Right ventricle myocardium inferior (tissue), 1 donor: ENCODE measurements around the gene ZBED6. TPM values are rescaled to one million over a fixed set of nuclear protein-coding genes. Genes with fewer than 3 reads are reported as not detected.
A peak's percentile ranks its signal among the peaks of the same experiment; 100 is the strongest.
"Not testable (repeated sequence)": the region's sequence is repeated elsewhere in the genome, so short reads cannot be mapped to it uniquely, and the experiment has no call there.

Experiments
- ATAC-seq: fragments of 200-7000 bp; cut with Tn5 transposase; one replicate; pipeline ENCODE4 v1.9.1; 2020; ENCODE audit warnings: mild to moderate bottlenecking, moderate library complexity
- DNase-seq: peaks from one replicate; pipeline ENCODE4 v3.0.0; 2021; ENCODE audit errors: missing footprints
- intact Hi-C: fragments of 100-400 bp; cut with DNase I; formaldehyde crosslinking; loops from one replicate; pipeline ENCODE4 v1.11.0; 2022
- total RNA-seq: library from RNA; stranded (reverse); fragmentation: NEBNext Ultra II Directional; extraction: Animal tissue kit (Norgen Biotek cat#: 25700); gene quantifications from one replicate; pipeline ENCODE4 v1.2.1, GENCODE V29; 2021
- donor health status: DM: no; HTN: yes; CAD: no; lungs with severe emphysema.

The ZBED6 gene
- total RNA-seq, 1 donor from 2014 or later: 13.0 TPM

DNA sequence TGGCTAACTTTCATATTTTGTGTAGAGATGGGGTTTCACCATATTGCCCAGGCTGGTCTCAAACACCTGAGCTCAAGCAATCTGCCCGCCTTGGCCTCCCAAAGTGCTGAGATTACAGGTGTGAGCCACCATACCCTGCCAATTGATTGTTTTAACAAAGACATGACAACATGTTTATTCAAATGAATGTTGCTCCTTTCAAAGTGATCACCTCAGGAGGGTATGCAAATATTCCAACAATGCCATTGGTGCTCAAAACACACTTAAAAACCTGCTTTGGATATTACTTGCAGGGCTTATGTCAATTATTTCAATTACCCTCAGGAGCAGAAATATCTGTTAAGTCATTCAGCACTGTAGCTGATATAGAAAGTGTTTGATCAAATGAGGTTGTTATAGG is 22.6 kb upstream of the ZBED6 start:
- no peak for ATAC-seq
- no peak for DNase-seq
- intact Hi-C loops: no loop called here

GRCh38 chr1:203776636-203777035 is 18.8 kb upstream of the ZBED6 start:
- intact Hi-C loops: no loop called here

DNA sequence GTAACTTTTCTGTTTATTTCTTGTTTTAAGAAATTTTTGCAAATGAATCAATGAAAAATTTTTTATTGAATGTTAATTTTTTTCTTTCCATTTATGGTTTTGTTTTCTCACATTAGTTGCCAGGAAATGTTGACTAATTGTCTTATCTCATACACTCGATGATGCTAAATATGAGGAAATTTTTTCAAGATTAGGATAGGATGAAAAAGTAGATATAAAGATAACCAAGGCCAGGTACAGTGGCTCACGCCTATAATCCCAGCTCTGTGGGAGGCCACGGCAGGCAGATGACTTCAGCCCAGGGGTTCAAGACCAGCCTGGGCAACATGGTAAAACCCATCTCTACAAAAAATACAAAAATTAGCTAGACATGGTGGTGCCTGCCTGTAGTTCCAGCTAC is 17.8 kb upstream of the ZBED6 start:
- ATAC-seq: no peak
- intact Hi-C loops: no loop called here
- no peak for DNase-seq

More at GRCh38 chr1:203776636-203777035, 18.8 kb upstream of the ZBED6 start:
- ATAC-seq: peak; percentile 56
- no peak for DNase-seq

DNA sequence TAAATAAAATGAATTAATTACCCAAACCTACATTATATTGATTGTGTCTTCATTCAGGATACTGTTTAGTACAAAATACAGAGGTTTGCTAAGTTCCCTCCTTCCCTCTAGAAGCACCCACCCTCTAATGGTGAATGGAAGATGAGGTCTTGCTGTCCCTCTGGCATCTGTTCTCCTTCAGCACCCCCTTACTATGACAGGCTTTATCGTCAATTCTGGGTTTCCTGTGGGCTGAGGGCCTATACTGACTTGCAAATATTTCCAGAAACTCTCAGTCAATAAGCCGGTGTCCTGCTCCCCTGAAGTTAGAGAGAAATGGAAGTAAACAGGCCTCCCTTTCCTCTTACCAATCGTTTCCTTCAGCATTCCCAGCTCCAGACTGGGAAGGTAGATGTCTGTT is 17.3 kb upstream of the ZBED6 start:
- intact Hi-C loops: no loop called here
- DNase-seq: no peak
- no peak for ATAC-seq

GRCh38 chr1:203778789-203779188 is 16.6 kb upstream of the ZBED6 start:
- no peak for DNase-seq
- intact Hi-C loops: no loop called here
- ATAC-seq: no peak

DNA sequence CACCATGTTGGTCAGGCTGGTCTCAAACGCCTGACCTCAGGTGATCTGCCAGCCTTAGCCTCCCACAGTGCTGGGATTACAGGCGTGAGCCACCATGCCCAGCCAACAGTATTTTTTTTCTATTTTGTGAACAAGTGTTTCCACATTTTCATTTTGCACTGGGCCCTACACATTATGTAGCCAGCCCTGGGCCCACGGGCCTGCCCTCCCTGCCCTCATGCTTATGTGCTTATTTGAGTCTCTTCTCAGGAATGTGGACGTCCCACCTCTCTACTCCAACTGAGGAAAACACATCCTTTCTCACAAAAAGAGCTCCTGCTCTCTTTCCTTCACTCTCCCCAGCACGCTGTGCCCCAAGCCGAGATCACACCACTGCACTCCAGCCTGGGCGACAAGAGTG is 13.5 kb upstream of the ZBED6 start:
- no peak for DNase-seq
- ATAC-seq: no peak
- intact Hi-C loops: no loop called here

DNA sequence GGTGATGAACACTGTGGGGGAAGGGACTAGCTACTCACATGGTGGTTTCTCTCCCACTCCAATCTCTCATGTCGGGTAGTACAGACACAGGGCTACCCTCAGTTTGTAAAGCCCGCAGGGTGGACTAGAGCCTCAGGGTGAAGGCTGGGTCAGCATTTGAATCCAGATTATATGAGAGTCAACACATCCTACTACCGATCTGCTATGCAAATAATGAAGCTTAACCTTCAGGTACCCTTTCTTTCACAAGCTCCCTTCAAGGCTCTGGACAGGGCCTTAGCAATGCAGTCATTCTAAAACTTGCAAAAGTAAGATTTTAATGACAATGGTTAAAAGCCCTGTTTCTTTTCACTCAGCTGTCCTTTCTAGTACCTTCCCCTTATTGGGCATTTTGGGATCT is 5.5 kb upstream of the ZBED6 start:
- intact Hi-C loops: loop anchor here (10.0 kb wide), 1 partner anchor 165 kb away; the partner anchor contains the start of gene ATP2B4
- ATAC-seq: no peak
- no peak for DNase-seq

- ATAC-seq (no peak), DNase-seq (no peak)
- intact Hi-C loops: loop anchor here (10.0 kb wide), 1 partner anchor 167 kb away; the partner anchor contains the start of gene ATP2B4
Observed at GRCh38 chr1:203791498-203791897, 3.9 kb upstream of the ZBED6 start.

GRCh38 chr1:203792486-203792885 is 2.9 kb upstream of the ZBED6 start:
- DNase-seq (no peak), ATAC-seq (no peak)
- intact Hi-C loops: loop anchor here (10.0 kb wide), 1 partner anchor 168 kb away; the partner anchor contains the start of gene ATP2B4

GRCh38 chr1:203793561-203793960 is 1.9 kb upstream of the ZBED6 start:
- intact Hi-C loops: loop anchor here (10.0 kb wide), 1 partner anchor 169 kb away; the partner anchor contains the start of gene ATP2B4
- not testable (repeated sequence) for DNase-seq, ATAC-seq

- no peak for ATAC-seq
- intact Hi-C loops: loop anchor here (10.0 kb wide), 1 partner anchor 170 kb away; the partner anchor contains the start of gene ATP2B4
- peak; percentile 72 for DNase-seq
Observed at GRCh38 chr1:203794764-203795440, 521 bp upstream of the ZBED6 start.

GRCh38 chr1:203796236-203796605 is 798 bp downstream of the ZBED6 start:
- DNase-seq: no peak
- intact Hi-C loops: loop anchor here (10.0 kb wide), 1 partner anchor 171 kb away; the partner anchor contains the start of gene ATP2B4

GRCh38 chr1:203797216-203797615 is 1.8 kb downstream of the ZBED6 start:
- no peak for DNase-seq
- no peak for ATAC-seq
- intact Hi-C loops: loop anchor here (10.0 kb wide), 1 partner anchor 172 kb away; the partner anchor contains the start of gene ATP2B4

More at GRCh38 chr1:203796236-203796605, 798 bp downstream of the ZBED6 start:
- no peak for ATAC-seq

- DNase-seq (no peak), ATAC-seq (no peak)
- intact Hi-C loops: loop anchor here (10.0 kb wide), 1 partner anchor 173 kb away; the partner anchor contains the start of gene ATP2B4
Observed at GRCh38 chr1:203797948-203798655, 2.7 kb downstream of the ZBED6 start.

GRCh38 chr1:203799157-203799556 is 3.7 kb downstream of the ZBED6 start:
- intact Hi-C loops: loop anchor here (10.0 kb wide), 1 partner anchor 174 kb away; the partner anchor contains the start of gene ATP2B4
- ATAC-seq (no peak), DNase-seq (no peak)

GRCh38 chr1:203799971-203800370 is 4.5 kb downstream of the ZBED6 start:
- ATAC-seq (no peak), DNase-seq (no peak)
- intact Hi-C loops: loop anchor here (10.0 kb wide), 1 partner anchor 175 kb away; the partner anchor contains the start of gene ATP2B4

GRCh38 chr1:203805689-203806088 is 10.3 kb downstream of the ZBED6 start:
- no peak for DNase-seq
- intact Hi-C loops: no loop called here
- no peak for ATAC-seq

- DNase-seq: no peak
- ATAC-seq: no peak
- intact Hi-C loops: no loop called here
Observed at GRCh38 chr1:203807196-203807595, 11.8 kb downstream of the ZBED6 start.

DNA sequence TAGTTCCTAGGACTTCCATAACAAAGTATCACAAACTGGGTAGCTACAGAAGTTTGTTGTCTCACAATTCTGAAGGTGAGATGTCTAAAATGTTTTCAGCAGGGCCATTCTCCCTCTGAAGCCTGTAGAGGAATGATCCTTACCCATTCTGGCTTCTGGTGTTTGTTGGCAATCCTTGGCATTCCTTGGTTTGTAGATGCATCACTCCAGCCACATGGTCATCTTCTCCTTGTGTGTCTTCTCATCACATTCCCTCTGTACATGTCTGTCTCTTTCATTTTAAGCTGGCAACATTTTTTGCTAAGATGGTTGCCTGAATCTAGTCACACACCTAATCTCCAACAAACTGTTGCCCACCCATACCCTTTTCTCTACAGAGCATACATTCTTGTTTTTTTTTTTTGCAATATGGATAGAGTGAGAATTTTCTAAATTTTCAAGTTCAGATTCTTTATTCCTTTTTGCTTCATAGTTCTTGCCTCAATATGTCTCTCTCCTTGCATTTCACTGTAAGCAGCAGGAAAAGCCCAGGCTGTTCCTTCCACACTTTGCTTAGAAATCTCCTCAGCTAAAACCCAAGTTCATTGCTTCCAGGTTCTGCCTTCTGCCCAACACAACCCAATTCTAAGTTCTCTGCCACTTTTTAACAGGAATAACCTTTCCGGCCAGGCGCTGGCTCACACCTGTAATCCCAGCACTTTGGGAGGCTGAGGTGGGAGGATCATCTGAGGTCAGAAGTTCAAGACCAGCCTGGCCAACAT is 18.3 kb downstream of the ZBED6 start:
- intact Hi-C loops: no loop called here
- ATAC-seq (no peak), DNase-seq (no peak)
